ENCODE data around the gene TMC3. TPM values are rescaled to one million over a fixed set of nuclear protein-coding genes. Genes with fewer than 3 reads are reported as not detected.
"Not testable (repeated sequence)": the region's sequence is repeated elsewhere in the genome, so short reads cannot be mapped to it uniquely, and the experiment has no call there.

TMC3 gene
- total and polyA plus RNA-seq, 2 experiments from 2014 or later: not detected

DNA sequence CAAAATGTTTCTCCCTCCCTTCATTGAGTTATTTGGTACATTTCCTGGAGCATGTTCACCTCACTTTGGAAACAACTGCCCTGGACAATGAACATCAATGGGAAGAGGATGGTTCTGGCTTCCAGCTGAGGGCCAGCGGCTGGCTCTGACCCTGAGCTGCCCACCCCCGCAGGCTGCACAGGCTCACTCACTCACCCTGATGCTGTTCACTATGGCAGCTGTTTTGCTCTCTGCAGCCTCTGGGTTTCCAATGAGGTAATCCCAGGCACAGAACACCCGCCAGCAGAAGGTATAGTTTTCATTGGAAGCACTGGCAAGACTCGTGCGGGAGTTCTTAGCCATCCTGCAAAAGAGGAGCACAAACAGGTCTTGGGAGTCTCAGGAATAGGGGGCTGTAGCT lies 17.8 kb downstream of the TMC3 start:
- no peaks in the 10 kb centered on the region for H4K20me1 ChIP-seq (ENCODE audit: insufficient read depth)
- no peaks in the 10 kb centered on the region for H3K36me3 ChIP-seq (ENCODE audit: low read depth)
- no peak overlapping the region for H3K27ac ChIP-seq
- no peak overlapping the region for H3K4me3 ChIP-seq
- no peaks in the 10 kb centered on the region for H3F3A ChIP-seq (ENCODE audit: insufficient read depth)
- no peaks in the 10 kb centered on the region for H3K4me1 ChIP-seq (ENCODE audit: insufficient read depth)
- WGBS, 2 experiments (ENCODE audit: low coverage in 1 of 2, low lambda C conversion rate in 2 of 2, missing lambda C conversion rate in 2 of 2): 69 to 70% methylated on average over 5 of the region's 5 CpGs
- TF ChIP-seq EZH2phosphoT487 (IDR thresholded peaks at IDR 0.05; ENCODE audit: insufficient read depth, low read depth) (no peak), EZH2 (IDR thresholded peaks at IDR 0.05; ENCODE audit: insufficient read depth, poor library complexity, severe bottlenecking) (no peak)
- DNase-seq: no peak
- no peaks in the 10 kb centered on the region for H3K9me3 ChIP-seq (ENCODE audit: low read depth)
- no peak overlapping the region for H2AFZ ChIP-seq
- no peaks in the 10 kb centered on the region for H3K79me2 ChIP-seq (ENCODE audit: insufficient read depth)
- no peaks in the 10 kb centered on the region for H3K27me3 ChIP-seq (replicated peaks; ENCODE audit: insufficient read depth)
- H3K4me2 ChIP-seq (ENCODE audit: unreplicated experiment): no peak overlapping the region
- H3K9me2 ChIP-seq (ENCODE audit: insufficient read depth): no peaks in the 10 kb centered on the region
- in situ Hi-C loops (cut with MboI): no loop called here
- H3K9ac ChIP-seq: no peak overlapping the region

DNA sequence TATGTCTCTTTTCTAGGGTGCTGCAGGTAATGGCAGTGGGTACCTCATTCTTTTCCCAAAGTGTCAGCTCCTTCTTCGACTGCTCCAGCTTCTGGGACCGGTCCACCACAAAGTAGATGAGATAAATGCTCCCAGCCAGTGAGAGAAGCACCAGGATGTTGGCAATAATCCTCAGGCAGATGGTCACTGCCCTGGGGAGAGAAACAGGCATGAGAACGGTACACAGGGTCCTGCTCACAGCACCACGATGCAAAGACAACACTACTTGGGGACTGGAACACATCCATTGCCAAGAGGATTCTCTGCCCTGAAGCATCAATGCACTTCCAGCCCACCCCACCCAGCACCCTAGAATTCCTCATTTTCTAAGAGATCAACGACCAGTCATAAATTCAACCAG lies 22.4 kb downstream of the TMC3 start:
- Histone ChIP-seq H4K20me1 (ENCODE audit: insufficient read depth) (no peaks in the 10 kb centered on the region), H3K4me1 (ENCODE audit: insufficient read depth) (no peaks in the 10 kb centered on the region), H3K9me3 (ENCODE audit: low read depth) (no peaks in the 10 kb centered on the region), H3K27ac (no peak overlapping the region), H3K79me2 (ENCODE audit: insufficient read depth) (no peaks in the 10 kb centered on the region), H3K4me2 (ENCODE audit: unreplicated experiment) (no peak overlapping the region), H3K36me3 (ENCODE audit: low read depth) (no peaks in the 10 kb centered on the region), H2AFZ (no peak overlapping the region), H3F3A (ENCODE audit: insufficient read depth) (no peaks in the 10 kb centered on the region), H3K4me3 (no peak overlapping the region), H3K9me2 (ENCODE audit: insufficient read depth) (no peaks in the 10 kb centered on the region), H3K9ac (no peak overlapping the region), H3K27me3 (replicated peaks; ENCODE audit: insufficient read depth) (no peaks in the 10 kb centered on the region)
- 37 to 49% methylated on average over 5 of the region's 5 CpGs for WGBS, 2 experiments (ENCODE audit: low coverage in 1 of 2, low lambda C conversion rate in 2 of 2, missing lambda C conversion rate in 2 of 2)
- no peak for DNase-seq
- in situ Hi-C loops (cut with MboI): no loop called here
- no peak for TF ChIP-seq EZH2 (IDR thresholded peaks at IDR 0.05; ENCODE audit: insufficient read depth, poor library complexity, severe bottlenecking)
- TF ChIP-seq EZH2phosphoT487 (IDR thresholded peaks at IDR 0.05; ENCODE audit: insufficient read depth, low read depth): no peak

DNA sequence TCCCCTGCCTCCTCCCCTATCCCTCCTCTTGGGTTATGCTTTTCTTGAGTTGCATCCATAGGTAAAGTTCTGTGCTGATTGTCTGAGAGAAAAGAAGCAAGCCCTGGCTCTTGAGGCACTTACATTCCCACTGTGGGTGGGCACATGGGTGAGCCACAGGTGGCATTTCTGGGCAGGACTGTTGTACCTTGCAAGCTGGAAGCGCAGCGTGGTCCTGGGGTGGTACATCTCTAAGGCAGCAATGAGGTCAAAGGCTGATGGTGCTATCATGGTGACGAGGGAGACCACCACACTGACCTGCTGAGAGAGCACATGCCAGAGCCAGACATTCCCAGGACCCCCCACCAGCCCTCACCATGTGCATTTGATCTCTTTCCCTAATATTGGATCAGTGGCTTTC lies 24.7 kb downstream of the TMC3 start:
- Histone ChIP-seq H3K9me2 (ENCODE audit: insufficient read depth) (no peaks in the 10 kb centered on the region), H3K9me3 (ENCODE audit: low read depth) (no peaks in the 10 kb centered on the region), H3K4me2 (ENCODE audit: unreplicated experiment) (no peak overlapping the region), H2AFZ (no peak overlapping the region), H3K4me1 (ENCODE audit: insufficient read depth) (no peaks in the 10 kb centered on the region), H3K27ac (no peak overlapping the region), H4K20me1 (ENCODE audit: insufficient read depth) (no peaks in the 10 kb centered on the region), H3K79me2 (ENCODE audit: insufficient read depth) (no peaks in the 10 kb centered on the region), H3K36me3 (ENCODE audit: low read depth) (no peaks in the 10 kb centered on the region), H3K9ac (no peak overlapping the region), H3F3A (ENCODE audit: insufficient read depth) (no peaks in the 10 kb centered on the region), H3K27me3 (replicated peaks; ENCODE audit: insufficient read depth) (no peaks in the 10 kb centered on the region), H3K4me3 (no peak overlapping the region)
- 69 to 73% methylated on average over 3 of the region's 3 CpGs for WGBS, 2 experiments (ENCODE audit: low coverage in 1 of 2, low lambda C conversion rate in 2 of 2, missing lambda C conversion rate in 2 of 2)
- no peak for TF ChIP-seq EZH2phosphoT487 (IDR thresholded peaks at IDR 0.05; ENCODE audit: insufficient read depth, low read depth)
- no peak for TF ChIP-seq EZH2 (IDR thresholded peaks at IDR 0.05; ENCODE audit: insufficient read depth, poor library complexity, severe bottlenecking)
- DNase-seq: no peak
- in situ Hi-C loops (cut with MboI): no loop called here

DNA sequence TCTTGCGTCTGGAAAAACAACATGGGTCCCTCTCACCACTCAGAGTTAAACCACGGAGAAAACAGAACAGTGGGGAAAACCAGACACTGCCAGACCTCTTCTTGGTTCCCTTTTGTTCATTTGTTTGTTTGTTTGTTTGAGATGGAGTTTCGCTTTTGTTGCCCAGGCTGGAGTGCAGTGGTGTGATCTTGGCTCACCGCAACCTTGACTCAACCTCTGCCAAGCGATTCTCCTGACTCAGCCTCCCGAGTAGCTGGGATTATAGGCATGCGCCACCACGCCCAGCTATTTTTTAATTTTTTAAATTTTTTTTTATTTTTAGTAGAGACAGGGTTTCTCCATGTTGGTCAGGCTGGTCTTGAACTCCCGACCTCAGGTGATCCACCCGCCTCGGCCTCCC lies 25.3 kb downstream of the TMC3 start:
- H3K4me2 ChIP-seq (ENCODE audit: unreplicated experiment); H2AFZ ChIP-seq; H3F3A ChIP-seq (ENCODE audit: insufficient read depth); H4K20me1 ChIP-seq (ENCODE audit: insufficient read depth); H3K27me3 ChIP-seq (replicated peaks; ENCODE audit: insufficient read depth); H3K4me3 ChIP-seq; H3K79me2 ChIP-seq (ENCODE audit: insufficient read depth); DNase-seq; H3K9me3 ChIP-seq (ENCODE audit: low read depth); H3K4me1 ChIP-seq (ENCODE audit: insufficient read depth); H3K9me2 ChIP-seq (ENCODE audit: insufficient read depth); H3K9ac ChIP-seq; in situ Hi-C loops (cut with MboI); H3K36me3 ChIP-seq (ENCODE audit: low read depth); H3K27ac ChIP-seq: not testable (repeated sequence)
- 85 to 88% methylated on average over 8 to 11 of the region's 11 CpGs for WGBS, 2 experiments (ENCODE audit: low coverage in 1 of 2, low lambda C conversion rate in 2 of 2, missing lambda C conversion rate in 2 of 2)

DNA sequence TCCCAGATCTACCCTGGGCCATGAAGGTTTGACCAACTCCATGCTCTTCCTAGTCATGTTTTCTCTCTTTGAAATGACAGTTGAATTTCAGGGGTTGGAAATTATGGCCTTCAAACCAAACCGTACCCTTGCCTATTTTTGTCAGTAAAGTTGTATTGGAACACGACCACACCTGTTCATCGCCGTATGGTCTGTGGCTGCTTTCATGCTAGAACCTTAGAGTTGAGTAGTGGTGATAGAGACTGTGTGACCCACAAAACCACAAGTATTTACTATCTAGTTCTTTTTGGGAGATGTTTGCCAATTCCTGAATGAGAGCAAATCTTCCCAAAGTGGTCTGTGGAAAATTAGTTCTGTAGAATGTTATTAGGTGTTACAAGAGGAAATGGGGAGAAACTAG lies 26.1 kb downstream of the TMC3 start:
- no peaks in the 10 kb centered on the region for H3K9me3 ChIP-seq (ENCODE audit: low read depth)
- H4K20me1 ChIP-seq (ENCODE audit: insufficient read depth): no peaks in the 10 kb centered on the region
- DNase-seq: no peak
- H3K4me2 ChIP-seq (ENCODE audit: unreplicated experiment): no peak overlapping the region
- H3K4me1 ChIP-seq (ENCODE audit: insufficient read depth): no peaks in the 10 kb centered on the region
- 87 to 89% methylated on average over 4 of the region's 4 CpGs for WGBS, 2 experiments (ENCODE audit: low coverage in 1 of 2, low lambda C conversion rate in 2 of 2, missing lambda C conversion rate in 2 of 2)
- no peaks in the 10 kb centered on the region for H3K36me3 ChIP-seq (ENCODE audit: low read depth)
- H3K27ac ChIP-seq: no peak overlapping the region
- in situ Hi-C loops (cut with MboI): no loop called here
- no peaks in the 10 kb centered on the region for H3K9me2 ChIP-seq (ENCODE audit: insufficient read depth)
- H3F3A ChIP-seq (ENCODE audit: insufficient read depth): no peaks in the 10 kb centered on the region
- H3K9ac ChIP-seq: no peak overlapping the region
- H3K4me3 ChIP-seq: no peak overlapping the region
- TF ChIP-seq EZH2 (IDR thresholded peaks at IDR 0.05; ENCODE audit: insufficient read depth, poor library complexity, severe bottlenecking) (no peak), EZH2phosphoT487 (IDR thresholded peaks at IDR 0.05; ENCODE audit: insufficient read depth, low read depth) (no peak)
- H3K79me2 ChIP-seq (ENCODE audit: insufficient read depth): no peaks in the 10 kb centered on the region
- H3K27me3 ChIP-seq (replicated peaks; ENCODE audit: insufficient read depth): no peaks in the 10 kb centered on the region
- no peak overlapping the region for H2AFZ ChIP-seq
